GM18867 (cell line): ENCODE results near the gene CNTNAP2.

Source experiments
- ATAC-seq: cut with Tn5 transposase; IDR thresholded peaks from one replicate; pipeline ENCODE4 v1.9.1; 2021; ENCODE audit warnings: mild to moderate bottlenecking, moderate library complexity; ENCODE audit not compliant: unreplicated experiment

Gene CNTNAP2

GRCh38 chr7:148337995-148338747, 2221.6 kb downstream of the CNTNAP2 start:
- ATAC-seq: no peak

GRCh38 chr7:148340438-148341280, 2224.1 kb downstream of the CNTNAP2 start:
- ATAC-seq: no peak

- no peak for ATAC-seq
Observed at GRCh38 chr7:148344406-148344805, 2227.8 kb downstream of the CNTNAP2 start.

- ATAC-seq: no peak
Observed at GRCh38 chr7:148347981-148348380, 2231.4 kb downstream of the CNTNAP2 start.

- ATAC-seq: no peak
Observed at GRCh38 chr7:148348466-148348865, 2231.9 kb downstream of the CNTNAP2 start.

GRCh38 chr7:148356303-148356702, 2239.7 kb downstream of the CNTNAP2 start:
- no peak for ATAC-seq

- no peak for ATAC-seq
Observed at GRCh38 chr7:148362541-148362940, 2245.9 kb downstream of the CNTNAP2 start.

- ATAC-seq: no peak
Observed at GRCh38 chr7:148367731-148368475, 2251.3 kb downstream of the CNTNAP2 start.

- ATAC-seq: no peak
Observed at GRCh38 chr7:148368562-148368961, 2252.0 kb downstream of the CNTNAP2 start.

- no peak for ATAC-seq
Observed at GRCh38 chr7:148371280-148371937, 2254.8 kb downstream of the CNTNAP2 start.

- ATAC-seq: no peak
Observed at GRCh38 chr7:148374396-148375259, 2258.0 kb downstream of the CNTNAP2 start.

- no peak for ATAC-seq
Observed at GRCh38 chr7:148379677-148380076, 2263.1 kb downstream of the CNTNAP2 start.

GRCh38 chr7:148380596-148381419, 2264.2 kb downstream of the CNTNAP2 start:
- no peak for ATAC-seq

- ATAC-seq: no peak
Observed at GRCh38 chr7:148382596-148382995, 2266.0 kb downstream of the CNTNAP2 start.

GRCh38 chr7:148383651-148384050, 2267.1 kb downstream of the CNTNAP2 start:
- no peak for ATAC-seq

- no peak for ATAC-seq
Observed at GRCh38 chr7:148385009-148385682, 2268.5 kb downstream of the CNTNAP2 start.

- no peak for ATAC-seq
Observed at GRCh38 chr7:148390381-148390780, 2273.8 kb downstream of the CNTNAP2 start.

- no peak for ATAC-seq
Observed at GRCh38 chr7:148391591-148391990, 2275.0 kb downstream of the CNTNAP2 start.
